ENCODE data around the gene GPR45. TPM values are rescaled to one million over a fixed set of nuclear protein-coding genes. Genes with fewer than 3 reads are reported as not detected.

The GPR45 gene
- total RNA-seq, 1 donor from 2014 or later, result not detected

DNA sequence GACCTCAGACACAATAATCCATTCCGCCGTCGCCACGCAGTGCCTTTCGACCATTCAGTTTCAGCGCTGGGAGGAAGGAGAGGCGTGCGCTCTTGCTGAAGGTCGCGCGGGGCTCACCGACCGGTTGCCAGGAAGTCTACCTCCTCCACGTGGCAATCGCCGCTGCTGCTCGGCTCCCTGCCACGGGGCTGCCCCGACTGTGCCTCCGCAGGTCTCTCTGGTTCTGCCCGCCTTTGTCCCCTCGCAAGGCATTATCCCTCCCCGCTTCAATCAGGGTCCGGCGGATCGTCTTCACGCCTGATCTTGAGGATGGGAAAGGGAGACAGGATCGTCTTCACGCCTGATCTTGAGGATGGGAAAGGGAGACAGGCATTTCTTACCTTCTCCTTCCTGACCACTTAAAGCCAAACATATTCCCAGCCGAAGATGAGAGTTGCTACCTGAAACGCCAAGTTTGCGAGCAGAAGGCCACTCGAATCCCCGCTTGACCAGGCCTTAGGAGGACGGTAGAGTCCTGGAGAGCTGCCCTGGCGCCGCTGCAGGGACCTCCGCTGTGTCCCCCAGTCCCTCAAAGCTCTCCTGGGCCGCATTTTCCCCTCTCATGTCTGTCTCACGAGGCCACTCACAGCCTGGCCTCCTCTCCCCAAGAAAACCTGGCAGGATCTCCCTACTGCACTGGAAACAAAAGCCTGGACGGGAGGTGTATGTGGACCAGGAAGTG, 4.3 kb upstream of the GPR45 start:
- Histone ChIP-seq H3K4me3 (ENCODE audit: low read length in 3 of 3) (no peak overlapping the region), H3K9ac (ENCODE audit: low read depth in 1 of 3, low read length in 3 of 3) (no peak overlapping the region), H3K9me3 (ENCODE audit: control insufficient read depth in 3 of 3, low read length in 3 of 3) (no peaks in the 10 kb centered on the region), H3K36me3 (ENCODE audit: control insufficient read depth in 3 of 3, insufficient read depth in 3 of 3, low read length in 3 of 3) (no peaks in the 10 kb centered on the region), H3K4me1 (ENCODE audit: control insufficient read depth in 3 of 3, insufficient read depth in 3 of 3, low read length in 3 of 3) (peaks cover 0 to 2% (median 0%) of the 10 kb centered on the region in 3 donors), H3K27ac (ENCODE audit: low read depth, low read length) (no peak overlapping the region), H3K27me3 (ENCODE audit: control insufficient read depth in 3 of 3, insufficient read depth in 3 of 3, low read length in 3 of 3) (peaks cover 0 to 7% (median 5%) of the 10 kb centered on the region in 3 donors)

DNA sequence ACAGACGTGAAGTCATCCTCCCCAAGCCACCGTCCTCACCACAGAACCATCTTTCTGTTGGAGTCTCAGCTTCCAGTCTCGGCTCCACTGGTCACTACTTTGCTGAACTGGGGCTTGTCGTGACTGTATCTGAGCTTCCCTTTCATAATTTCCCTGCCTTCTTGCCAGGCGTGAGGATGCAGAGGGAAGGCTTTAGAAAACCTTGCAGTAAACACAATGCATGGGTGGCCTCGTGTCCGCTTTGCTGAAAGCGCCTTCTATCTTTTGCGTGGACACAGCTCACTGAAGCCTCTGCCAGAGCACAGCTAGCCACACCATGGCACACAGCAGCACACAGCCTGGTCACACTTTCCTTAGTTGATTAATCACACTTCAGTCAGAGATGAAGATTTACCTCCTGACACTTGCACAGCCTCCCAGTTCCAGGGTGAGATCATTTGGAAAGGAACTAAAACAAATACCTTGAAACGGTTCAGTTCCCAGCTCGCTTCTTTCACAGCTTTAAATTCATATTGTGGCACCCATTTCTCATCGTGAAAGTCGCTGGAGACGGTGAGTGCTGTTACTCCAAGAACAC, 2.8 kb upstream of the GPR45 start:
- Histone ChIP-seq H3K27ac (ENCODE audit: low read depth, low read length) (no peak overlapping the region), H3K9me3 (ENCODE audit: control insufficient read depth in 3 of 3, low read length in 3 of 3) (no peaks in the 10 kb centered on the region), H3K4me1 (ENCODE audit: control insufficient read depth in 3 of 3, insufficient read depth in 3 of 3, low read length in 3 of 3) (peaks cover 0 to 2% (median 0%) of the 10 kb centered on the region in 3 donors), H3K4me3 (ENCODE audit: low read length in 3 of 3) (no peak overlapping the region), H3K36me3 (ENCODE audit: control insufficient read depth in 3 of 3, insufficient read depth in 3 of 3, low read length in 3 of 3) (no peaks in the 10 kb centered on the region), H3K27me3 (ENCODE audit: control insufficient read depth in 3 of 3, insufficient read depth in 3 of 3, low read length in 3 of 3) (peaks cover 0 to 7% (median 5%) of the 10 kb centered on the region in 3 donors), H3K9ac (ENCODE audit: low read depth in 1 of 3, low read length in 3 of 3) (no peak overlapping the region)

- Histone ChIP-seq H3K36me3 (ENCODE audit: control insufficient read depth in 3 of 3, insufficient read depth in 3 of 3, low read length in 3 of 3) (no peaks in the 10 kb centered on the region), H3K4me1 (ENCODE audit: control insufficient read depth in 3 of 3, insufficient read depth in 3 of 3, low read length in 3 of 3) (peaks cover 0 to 2% (median 0%) of the 10 kb centered on the region in 3 donors), H3K9me3 (ENCODE audit: control insufficient read depth in 3 of 3, low read length in 3 of 3) (no peaks in the 10 kb centered on the region), H3K27me3 (ENCODE audit: control insufficient read depth in 3 of 3, insufficient read depth in 3 of 3, low read length in 3 of 3) (peaks cover 0 to 7% (median 5%) of the 10 kb centered on the region in 3 donors), H3K9ac (ENCODE audit: low read depth in 1 of 3, low read length in 3 of 3) (no peak overlapping the region), H3K4me3 (ENCODE audit: low read length in 3 of 3) (no peak overlapping the region), H3K27ac (ENCODE audit: low read depth, low read length) (no peak overlapping the region)
These were observed 1.6 kb upstream of the GPR45 start for GRCh38 chr2:105239924-105240323.

DNA sequence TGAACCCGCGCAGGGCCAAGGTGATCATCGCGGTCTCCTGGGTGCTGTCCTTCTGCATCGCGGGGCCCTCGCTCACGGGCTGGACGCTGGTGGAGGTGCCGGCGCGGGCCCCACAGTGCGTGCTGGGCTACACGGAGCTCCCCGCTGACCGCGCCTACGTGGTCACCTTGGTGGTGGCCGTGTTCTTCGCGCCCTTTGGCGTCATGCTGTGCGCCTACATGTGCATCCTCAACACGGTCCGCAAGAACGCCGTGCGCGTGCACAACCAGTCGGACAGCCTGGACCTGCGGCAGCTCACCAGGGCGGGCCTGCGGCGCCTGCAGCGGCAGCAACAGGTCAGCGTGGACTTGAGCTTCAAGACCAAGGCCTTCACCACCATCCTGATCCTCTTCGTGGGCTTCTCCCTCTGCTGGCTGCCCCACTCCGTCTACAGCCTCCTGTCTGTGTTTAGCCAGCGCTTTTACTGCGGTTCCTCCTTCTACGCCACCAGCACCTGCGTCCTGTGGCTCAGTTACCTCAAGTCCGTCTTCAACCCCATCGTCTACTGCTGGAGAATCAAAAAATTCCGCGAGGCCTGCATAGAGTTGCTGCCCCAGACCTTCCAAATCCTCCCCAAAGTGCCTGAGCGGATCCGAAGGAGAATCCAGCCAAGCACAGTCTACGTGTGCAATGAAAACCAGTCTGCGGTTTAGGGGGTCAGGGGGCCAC, 897 bp downstream of the GPR45 start:
- no peaks in the 10 kb centered on the region for H3K36me3 ChIP-seq (ENCODE audit: control insufficient read depth in 3 of 3, insufficient read depth in 3 of 3, low read length in 3 of 3)
- no peak overlapping the region for H3K9ac ChIP-seq (ENCODE audit: low read depth in 1 of 3, low read length in 3 of 3)
- H3K27ac ChIP-seq (ENCODE audit: low read depth, low read length), result no peak overlapping the region
- H3K27me3 ChIP-seq (ENCODE audit: control insufficient read depth in 3 of 3, insufficient read depth in 3 of 3, low read length in 3 of 3), result no peaks in the 10 kb centered on the region
- H3K4me1 ChIP-seq (ENCODE audit: control insufficient read depth in 3 of 3, insufficient read depth in 3 of 3, low read length in 3 of 3), result peaks cover 0 to under 1% (median 0%) of the 10 kb centered on the region in 3 donors
- H3K9me3 ChIP-seq (ENCODE audit: control insufficient read depth in 3 of 3, low read length in 3 of 3), result no peaks in the 10 kb centered on the region
- no peak overlapping the region for H3K4me3 ChIP-seq (ENCODE audit: low read length in 3 of 3)

GRCh38 chr2:105243961-105244360, 2.4 kb downstream of the GPR45 start:
- H3K4me1 ChIP-seq (ENCODE audit: control insufficient read depth in 3 of 3, insufficient read depth in 3 of 3, low read length in 3 of 3), result no peaks in the 10 kb centered on the region
- no peaks in the 10 kb centered on the region for H3K36me3 ChIP-seq (ENCODE audit: control insufficient read depth in 3 of 3, insufficient read depth in 3 of 3, low read length in 3 of 3)
- H3K4me3 ChIP-seq (ENCODE audit: low read length in 3 of 3), result no peak overlapping the region
- no peak overlapping the region for H3K9ac ChIP-seq (ENCODE audit: low read depth in 1 of 3, low read length in 3 of 3)
- no peaks in the 10 kb centered on the region for H3K27me3 ChIP-seq (ENCODE audit: control insufficient read depth in 3 of 3, insufficient read depth in 3 of 3, low read length in 3 of 3)
- no peaks in the 10 kb centered on the region for H3K9me3 ChIP-seq (ENCODE audit: control insufficient read depth in 3 of 3, low read length in 3 of 3)
- H3K27ac ChIP-seq (ENCODE audit: low read depth, low read length), result no peak overlapping the region

GRCh38 chr2:105244451-105244850, 2.9 kb downstream of the GPR45 start:
- H3K9me3 ChIP-seq (ENCODE audit: control insufficient read depth in 3 of 3, low read length in 3 of 3), result no peaks in the 10 kb centered on the region
- H3K4me3 ChIP-seq (ENCODE audit: low read length in 3 of 3), result no peak overlapping the region
- H3K9ac ChIP-seq (ENCODE audit: low read depth in 1 of 3, low read length in 3 of 3), result no peak overlapping the region
- H3K36me3 ChIP-seq (ENCODE audit: control insufficient read depth in 3 of 3, insufficient read depth in 3 of 3, low read length in 3 of 3), result no peaks in the 10 kb centered on the region
- no peaks in the 10 kb centered on the region for H3K4me1 ChIP-seq (ENCODE audit: control insufficient read depth in 3 of 3, insufficient read depth in 3 of 3, low read length in 3 of 3)
- no peak overlapping the region for H3K27ac ChIP-seq (ENCODE audit: low read depth, low read length)
- H3K27me3 ChIP-seq (ENCODE audit: control insufficient read depth in 3 of 3, insufficient read depth in 3 of 3, low read length in 3 of 3), result no peaks in the 10 kb centered on the region

GRCh38 chr2:105248316-105249070, 7.0 kb downstream of the GPR45 start:
- Histone ChIP-seq H3K36me3 (ENCODE audit: control insufficient read depth in 3 of 3, insufficient read depth in 3 of 3, low read length in 3 of 3) (no peaks in the 10 kb centered on the region), H3K9ac (ENCODE audit: low read depth in 1 of 3, low read length in 3 of 3) (no peak overlapping the region), H3K27me3 (ENCODE audit: control insufficient read depth in 3 of 3, insufficient read depth in 3 of 3, low read length in 3 of 3) (no peaks in the 10 kb centered on the region), H3K4me3 (ENCODE audit: low read length in 3 of 3) (no peak overlapping the region), H3K9me3 (ENCODE audit: control insufficient read depth in 3 of 3, low read length in 3 of 3) (no peaks in the 10 kb centered on the region), H3K4me1 (ENCODE audit: control insufficient read depth in 3 of 3, insufficient read depth in 3 of 3, low read length in 3 of 3) (no peaks in the 10 kb centered on the region), H3K27ac (ENCODE audit: low read depth, low read length) (no peak overlapping the region)

DNA sequence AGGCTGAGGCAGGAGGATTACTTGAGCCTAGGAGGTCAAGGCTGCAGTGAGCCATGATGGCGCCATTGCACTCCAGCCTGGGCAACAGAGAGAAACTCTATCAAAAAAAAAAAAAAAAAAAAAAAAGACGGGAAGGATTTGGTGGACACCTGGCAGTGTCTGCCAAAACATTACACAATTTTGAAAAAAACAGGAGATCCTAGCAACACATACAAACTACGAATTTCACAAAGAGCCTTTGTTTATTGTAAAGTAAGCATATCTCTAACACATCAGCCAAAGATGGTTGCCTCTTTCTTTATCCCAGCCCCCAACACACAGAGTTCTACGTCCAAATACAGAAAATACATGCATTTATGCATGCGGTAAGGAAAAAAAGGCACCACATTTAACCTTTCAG, 7.6 kb downstream of the GPR45 start:
- H3K36me3 ChIP-seq (ENCODE audit: control insufficient read depth in 3 of 3, insufficient read depth in 3 of 3, low read length in 3 of 3), result no peaks in the 10 kb centered on the region
- no peak overlapping the region for H3K27ac ChIP-seq (ENCODE audit: low read depth, low read length)
- no peaks in the 10 kb centered on the region for H3K9me3 ChIP-seq (ENCODE audit: control insufficient read depth in 3 of 3, low read length in 3 of 3)
- H3K27me3 ChIP-seq (ENCODE audit: control insufficient read depth in 3 of 3, insufficient read depth in 3 of 3, low read length in 3 of 3), result no peaks in the 10 kb centered on the region
- H3K4me3 ChIP-seq (ENCODE audit: low read length in 3 of 3), result no peak overlapping the region
- H3K9ac ChIP-seq (ENCODE audit: low read depth in 1 of 3, low read length in 3 of 3), result no peak overlapping the region
- H3K4me1 ChIP-seq (ENCODE audit: control insufficient read depth in 3 of 3, insufficient read depth in 3 of 3, low read length in 3 of 3), result no peaks in the 10 kb centered on the region

GRCh38 chr2:105249891-105250290, 8.3 kb downstream of the GPR45 start:
- H3K27me3 ChIP-seq (ENCODE audit: control insufficient read depth in 3 of 3, insufficient read depth in 3 of 3, low read length in 3 of 3), result no peaks in the 10 kb centered on the region
- no peak overlapping the region for H3K9ac ChIP-seq (ENCODE audit: low read depth in 1 of 3, low read length in 3 of 3)
- H3K4me1 ChIP-seq (ENCODE audit: control insufficient read depth in 3 of 3, insufficient read depth in 3 of 3, low read length in 3 of 3), result no peaks in the 10 kb centered on the region
- no peaks in the 10 kb centered on the region for H3K36me3 ChIP-seq (ENCODE audit: control insufficient read depth in 3 of 3, insufficient read depth in 3 of 3, low read length in 3 of 3)
- no peak overlapping the region for H3K27ac ChIP-seq (ENCODE audit: low read depth, low read length)
- no peak overlapping the region for H3K4me3 ChIP-seq (ENCODE audit: low read length in 3 of 3)
- H3K9me3 ChIP-seq (ENCODE audit: control insufficient read depth in 3 of 3, low read length in 3 of 3), result no peaks in the 10 kb centered on the region

Measured in skeletal muscle tissue (tissue), 4 donors.